NCI-H2029 (cell line): ENCODE measurements around the gene NEO1.
"Not testable (repeated sequence)": the region's sequence is repeated elsewhere in the genome, so short reads cannot be mapped to it uniquely, and the experiment has no call there.

Experiments
- DNase-seq: peaks from one replicate; lab custom pipeline; 2025; lab: John Stamatoyannopoulos, UW

The NEO1 gene

GRCh38 chr15:73265536-73266153 lies 213.4 kb downstream of the NEO1 start:
- peak; percentile 20 for DNase-seq

- no peak for DNase-seq
Observed at GRCh38 chr15:73268457-73268856, 216.2 kb downstream of the NEO1 start.

GRCh38 chr15:73270366-73271097 lies 218.3 kb downstream of the NEO1 start:
- no peak for DNase-seq

- peak; percentile 8 for DNase-seq
Observed at GRCh38 chr15:73273181-73274002, 221.1 kb downstream of the NEO1 start.

GRCh38 chr15:73275862-73276261 lies 223.6 kb downstream of the NEO1 start:
- no peak for DNase-seq

GRCh38 chr15:73282567-73283365 lies 230.5 kb downstream of the NEO1 start:
- DNase-seq = no peak

- no peak for DNase-seq
Observed at GRCh38 chr15:73283366-73283962, 231.2 kb downstream of the NEO1 start.

- DNase-seq = no peak
Observed at GRCh38 chr15:73284090-73284716, 231.9 kb downstream of the NEO1 start.

GRCh38 chr15:73286311-73286710 lies 234.0 kb downstream of the NEO1 start:
- no peak for DNase-seq

GRCh38 chr15:73287019-73287418 lies 234.8 kb downstream of the NEO1 start:
- DNase-seq = no peak

GRCh38 chr15:73291441-73291840 lies 239.2 kb downstream of the NEO1 start:
- no peak for DNase-seq

- no peak for DNase-seq
Observed at GRCh38 chr15:73293773-73294172, 241.5 kb downstream of the NEO1 start.

GRCh38 chr15:73295630-73296286 lies 243.5 kb downstream of the NEO1 start:
- DNase-seq = no peak

GRCh38 chr15:73296609-73297353 lies 244.5 kb downstream of the NEO1 start:
- no peak for DNase-seq

GRCh38 chr15:73298522-73299245 lies 246.4 kb downstream of the NEO1 start:
- DNase-seq = no peak

- DNase-seq = not testable (repeated sequence)
Observed at GRCh38 chr15:73300286-73300685, 248.0 kb downstream of the NEO1 start.

- no peak for DNase-seq
Observed at GRCh38 chr15:73303636-73304035, 251.4 kb downstream of the NEO1 start.

- DNase-seq = peak; percentile 39
Observed at GRCh38 chr15:73305331-73306211, 253.3 kb downstream of the NEO1 start.
